SK-N-MC (cell line): Measurements from ENCODE around the gene PARP8.

Source experiments
- EZH2 ChIP-seq: fragments of 200-600 bp; sonication (generic); IDR thresholded peaks from one replicate; pipeline ENCODE4 v1.6.1; 2017; ENCODE audit warnings: antibody characterized with exemption
- POLR2AphosphoS5 ChIP-seq: IDR thresholded peaks from 2 replicates; pipeline ENCODE4 v1.6.1; 2012; ENCODE audit warnings: mild to moderate bottlenecking, low read depth, low read length, borderline replicate concordance

- no peak for TF ChIP-seq EZH2
- no peak for TF ChIP-seq POLR2AphosphoS5
Measured at GRCh38 chr5:50827516-50828247, 161.2 kb downstream of the PARP8 start.
